Epithelial cell of esophagus (primary cell): ENCODE measurements around the gene TM9SF3.

ENCODE experiments used
- DNase-seq: peaks from one replicate; pipeline ENCODE4 v3.0.0; 2010; ENCODE audit warnings: low read depth
- H3K4me3 ChIP-seq: 2 replicates; pipeline ENCODE4 v1.5.1; 2011; ENCODE audit warnings: mild to moderate bottlenecking, low read length, control low read depth
- CTCF ChIP-seq: IDR thresholded peaks from 2 replicates; pipeline ENCODE4 v1.5.1; 2011; ENCODE audit warnings: low read depth, mild to moderate bottlenecking, low read length, control low read depth, inconsistent platforms; ENCODE audit not compliant: insufficient read depth; ENCODE audit errors: missing control alignments

Gene TM9SF3

GRCh38 chr10:96600337-96600736 is 13.5 kb upstream of the TM9SF3 start:
- DNase-seq: no peak
- no peak for TF ChIP-seq CTCF
- H3K4me3 ChIP-seq: no peak overlapping the region

- DNase-seq: no peak
- H3K4me3 ChIP-seq: no peak overlapping the region
- TF ChIP-seq CTCF: no peak
Measured at GRCh38 chr10:96598846-96599245, 12.0 kb upstream of the TM9SF3 start.

- no peak for DNase-seq
- TF ChIP-seq CTCF: no peak
- no peak overlapping the region for H3K4me3 ChIP-seq
Measured at GRCh38 chr10:96596422-96597407, 9.9 kb upstream of the TM9SF3 start.

GRCh38 chr10:96595741-96596140 is 8.9 kb upstream of the TM9SF3 start:
- H3K4me3 ChIP-seq: no peak overlapping the region
- TF ChIP-seq CTCF: no peak
- no peak for DNase-seq

GRCh38 chr10:96591946-96592345 is 5.1 kb upstream of the TM9SF3 start:
- DNase-seq: no peak
- no peak for TF ChIP-seq CTCF
- no peak overlapping the region for H3K4me3 ChIP-seq

GRCh38 chr10:96588616-96589419 is 2.0 kb upstream of the TM9SF3 start:
- H3K4me3 ChIP-seq: no peak overlapping the region
- TF ChIP-seq CTCF: no peak
- peak; percentile 85 for DNase-seq
